HEK293T (cell line): ENCODE measurements around the gene ATP8B1.

Experiments
- CTCF ChIA-PET: fragments of 350-600 bp; formaldehyde crosslinking; extraction: SDS; loops from one replicate; lab custom pipeline; 2021; ENCODE audit warnings: antibody characterized with exemption, inconsistent platforms; lab: Yijun Ruan, JAX
- POLR2A ChIA-PET: fragments of 350-600 bp; formaldehyde crosslinking; extraction: SDS; loops from one replicate; lab custom pipeline; 2020; ENCODE audit warnings: antibody characterized with exemption, inconsistent platforms; lab: Yijun Ruan, JAX
- DNase-seq: peaks from one replicate; pipeline ENCODE4 v3.0.0; 2012; ENCODE audit warnings: mixed read lengths; ENCODE audit errors: extremely low spot score
- ARNT ChIP-seq: fragments of 450-650 bp; IDR thresholded peaks from 2 replicates; pipeline ENCODE4 v1.6.1; 2017; ENCODE audit warnings: mild to moderate bottlenecking
- BHLHE40 ChIP-seq: fragments of 450-650 bp; IDR thresholded peaks from 2 replicates; pipeline ENCODE4 v1.6.1; 2016; ENCODE audit warnings: mild to moderate bottlenecking, moderate library complexity, borderline replicate concordance
- CTBP1 ChIP-seq: fragments of 450-650 bp; IDR thresholded peaks from 2 replicates; pipeline ENCODE4 v1.6.1; 2016; ENCODE audit warnings: borderline replicate concordance
- ELF4 ChIP-seq: fragments of 450-650 bp; IDR thresholded peaks from 2 replicates; pipeline ENCODE4 v1.6.1; 2017; ENCODE audit warnings: antibody characterized with exemption
- FOXA1 ChIP-seq: fragments of 450-650 bp; IDR thresholded peaks from 2 replicates; pipeline ENCODE4 v1.6.1; 2016; ENCODE audit warnings: mild to moderate bottlenecking
- FOXK2 ChIP-seq: fragments of 450-650 bp; IDR thresholded peaks from 2 replicates; pipeline ENCODE4 v1.6.1; 2016; ENCODE audit warnings: mild to moderate bottlenecking
- FOXM1 ChIP-seq: fragments of 450-650 bp; IDR thresholded peaks from 2 replicates; pipeline ENCODE4 v1.6.1; 2017; ENCODE audit warnings: mild to moderate bottlenecking, borderline replicate concordance
- HDGF ChIP-seq: fragments of 450-650 bp; IDR thresholded peaks from 2 replicates; pipeline ENCODE4 v1.6.1; 2017; ENCODE audit warnings: antibody characterized with exemption, borderline replicate concordance
- L3MBTL2 ChIP-seq: fragments of 450-650 bp; conservative IDR thresholded peaks from 2 replicates; pipeline ENCODE4 v1.6.1; 2016; ENCODE audit warnings: mild to moderate bottlenecking
- LEF1 ChIP-seq: fragments of 450-650 bp; IDR thresholded peaks from 2 replicates; pipeline ENCODE4 v1.6.1; 2017; ENCODE audit warnings: mild to moderate bottlenecking, borderline replicate concordance
- NFRKB ChIP-seq: fragments of 450-650 bp; IDR thresholded peaks from 2 replicates; pipeline ENCODE4 v1.6.1; 2016; ENCODE audit warnings: mild to moderate bottlenecking, moderate library complexity
- SP1 ChIP-seq: fragments of 450-650 bp; IDR thresholded peaks from 2 replicates; pipeline ENCODE4 v1.6.1; 2017
- SUZ12 ChIP-seq: fragments of 450-650 bp; IDR thresholded peaks from 2 replicates; pipeline ENCODE4 v1.6.1; 2016; ENCODE audit warnings: mild to moderate bottlenecking
- TARDBP ChIP-seq: fragments of 450-650 bp; IDR thresholded peaks from 2 replicates; pipeline ENCODE4 v1.6.1; 2016
- ZNF384 ChIP-seq: fragments of 450-650 bp; IDR thresholded peaks from 2 replicates; pipeline ENCODE4 v1.6.1; 2016
- TF ChIP-seq, protein P1 (sequence below): fragments of 450-650 bp; IDR thresholded peaks from 2 replicates; pipeline ENCODE4 v1.6.1; 2016

The ATP8B1 gene

DNA sequence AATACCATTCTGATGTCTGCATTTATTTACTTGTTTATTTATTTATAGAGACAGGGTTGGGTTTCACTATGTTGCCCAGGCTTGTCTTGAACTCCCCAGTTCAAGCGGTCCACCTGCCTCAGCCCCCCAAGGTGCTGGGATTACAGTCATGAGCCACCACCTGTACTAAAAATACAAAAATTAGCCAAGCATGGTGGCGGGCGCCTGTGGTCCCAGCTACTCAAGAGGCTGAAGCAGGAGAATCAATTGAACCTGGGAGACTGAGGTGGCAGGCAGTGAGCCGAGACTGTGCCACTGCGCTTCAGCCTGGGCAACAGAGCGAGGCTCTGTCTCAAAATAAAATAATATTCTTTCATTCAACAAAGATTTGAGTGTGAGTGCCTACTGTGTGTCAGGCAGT, 2.0 kb upstream of the ATP8B1 start:
- TF ChIP-seq TARDBP (no peak), ARNT (no peak), BHLHE40 (no peak), SP1 (no peak), FOXK2 (no peak)
- TF ChIP-seq, protein P1, sequence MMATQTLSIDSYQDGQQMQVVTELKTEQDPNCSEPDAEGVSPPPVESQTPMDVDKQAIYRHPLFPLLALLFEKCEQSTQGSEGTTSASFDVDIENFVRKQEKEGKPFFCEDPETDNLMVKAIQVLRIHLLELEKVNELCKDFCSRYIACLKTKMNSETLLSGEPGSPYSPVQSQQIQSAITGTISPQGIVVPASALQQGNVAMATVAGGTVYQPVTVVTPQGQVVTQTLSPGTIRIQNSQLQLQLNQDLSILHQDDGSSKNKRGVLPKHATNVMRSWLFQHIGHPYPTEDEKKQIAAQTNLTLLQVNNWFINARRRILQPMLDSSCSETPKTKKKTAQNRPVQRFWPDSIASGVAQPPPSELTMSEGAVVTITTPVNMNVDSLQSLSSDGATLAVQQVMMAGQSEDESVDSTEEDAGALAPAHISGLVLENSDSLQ: no peak
- ChIA-PET POLR2A (no interaction called here), CTCF (no interaction called here)
- DNase-seq: no peak

DNA sequence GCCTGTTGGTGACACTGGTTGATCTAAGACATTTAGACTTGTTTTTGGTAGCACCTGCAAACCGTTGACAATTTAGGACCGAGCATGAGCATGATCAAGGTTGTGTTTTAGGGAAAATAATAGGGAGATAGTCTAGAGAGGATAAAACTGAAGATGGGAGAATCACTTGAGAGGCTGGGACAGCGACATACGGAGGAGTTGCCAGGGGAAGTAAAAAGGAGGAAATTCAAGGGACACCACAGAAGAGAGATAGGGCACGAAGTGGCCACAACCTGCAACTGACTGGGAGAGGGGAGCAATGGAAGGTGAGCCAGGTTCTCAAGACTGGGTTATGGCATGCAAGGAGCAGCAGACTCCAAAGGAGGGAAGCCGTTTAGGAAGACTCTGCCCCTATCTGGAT, 1.4 kb upstream of the ATP8B1 start:
- ChIA-PET CTCF (no interaction called here), POLR2A (no interaction called here)
- no peak for DNase-seq
- TF ChIP-seq L3MBTL2: no peak
- TF ChIP-seq LEF1: no peak
- TF ChIP-seq SP1: no peak
- no peak for TF ChIP-seq FOXM1
- no peak for TF ChIP-seq TARDBP
- TF ChIP-seq FOXA1: no peak
- TF ChIP-seq, protein P1: no peak
- TF ChIP-seq SUZ12: no peak
- TF ChIP-seq FOXK2: no peak
- no peak for TF ChIP-seq HDGF
- TF ChIP-seq ZNF384: no peak
- no peak for TF ChIP-seq CTBP1

DNA sequence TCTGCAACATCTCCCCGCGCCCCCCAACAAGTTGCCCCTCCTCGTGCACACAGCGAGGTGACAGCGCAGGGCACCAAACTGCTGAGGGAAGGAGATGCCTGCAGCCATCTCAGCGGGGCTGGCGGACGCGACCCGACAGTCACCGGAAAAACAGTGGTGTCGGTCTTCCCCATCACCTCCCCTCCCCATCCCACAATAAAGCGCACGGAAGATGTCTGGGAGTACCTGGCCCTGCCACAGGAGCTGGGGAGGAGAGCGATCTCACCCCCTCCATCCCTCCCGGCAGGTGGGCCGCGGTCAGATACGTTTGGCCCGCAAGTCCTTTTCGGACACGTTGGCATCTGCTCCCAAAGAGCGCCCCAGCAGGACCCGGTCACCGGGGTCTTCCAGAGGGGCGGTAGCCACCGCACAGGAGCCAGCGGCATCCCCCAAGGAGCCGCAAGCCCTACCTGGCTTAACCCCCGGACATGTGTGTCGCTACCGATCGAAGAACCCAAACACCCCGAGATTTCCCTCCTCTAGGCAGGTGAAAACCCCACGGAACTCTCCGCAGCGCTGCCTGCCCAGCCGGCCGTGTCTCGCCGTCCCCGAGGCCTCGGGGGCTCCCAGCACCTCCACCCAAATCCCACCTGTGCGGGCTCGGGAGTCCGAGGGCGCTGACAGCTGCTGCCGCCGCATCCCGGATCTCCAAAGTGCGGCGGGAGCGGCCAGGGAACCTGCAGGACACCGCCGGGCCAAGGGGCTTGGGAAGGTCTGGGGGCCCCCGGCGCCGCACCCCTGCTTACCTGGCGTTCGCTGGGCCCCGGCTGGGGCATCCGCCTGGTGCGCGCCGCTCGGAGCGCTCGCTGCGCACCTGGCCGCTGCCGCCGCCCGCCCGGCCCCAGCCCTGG, 657 bp downstream of the ATP8B1 start:
- ChIA-PET CTCF (no interaction called here), POLR2A (no interaction called here)
- DNase-seq: no peak
- TF ChIP-seq SP1 (no peak), SUZ12 (no peak), ZNF384 (no peak), FOXA1 (no peak), ARNT (no peak), ELF4 (no peak), FOXM1 (no peak), HDGF (no peak), CTBP1 (no peak), LEF1 (no peak), NFRKB (no peak), L3MBTL2 (no peak), FOXK2 (no peak)

DNA sequence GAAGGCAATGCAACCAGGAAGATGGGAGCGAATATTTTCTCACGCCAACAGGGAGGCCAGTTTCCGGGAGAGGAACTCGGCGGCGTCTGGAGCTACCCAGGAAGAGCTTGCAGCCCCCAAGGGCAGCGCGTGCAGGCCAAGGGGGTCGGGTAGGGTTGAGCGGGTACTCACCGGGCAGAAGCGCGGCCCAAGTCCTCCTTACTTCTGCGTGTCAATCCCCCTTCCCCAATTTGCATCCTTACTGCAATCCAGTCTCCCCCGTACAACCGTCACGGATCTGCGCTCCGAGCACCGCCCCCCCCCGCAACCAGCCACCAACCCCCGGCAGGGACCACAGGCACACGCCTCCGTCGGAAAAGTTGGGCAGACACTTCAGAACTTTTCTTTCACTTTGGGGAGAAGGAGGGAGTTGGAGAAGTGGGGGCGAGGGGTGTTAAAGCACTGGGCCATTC, 1.3 kb downstream of the ATP8B1 start:
- ChIA-PET CTCF (no interaction called here), POLR2A (no interaction called here)
- TF ChIP-seq CTBP1 (no peak), SP1 (no peak), TARDBP (no peak), HDGF (no peak), FOXM1 (no peak), NFRKB (no peak), FOXA1 (no peak), SUZ12 (no peak), FOXK2 (no peak), LEF1 (no peak), BHLHE40 (no peak), L3MBTL2 (no peak), ELF4 (no peak), ARNT (no peak), ZNF384 (no peak)
- TF ChIP-seq, protein P1: no peak
- no peak for DNase-seq

DNA sequence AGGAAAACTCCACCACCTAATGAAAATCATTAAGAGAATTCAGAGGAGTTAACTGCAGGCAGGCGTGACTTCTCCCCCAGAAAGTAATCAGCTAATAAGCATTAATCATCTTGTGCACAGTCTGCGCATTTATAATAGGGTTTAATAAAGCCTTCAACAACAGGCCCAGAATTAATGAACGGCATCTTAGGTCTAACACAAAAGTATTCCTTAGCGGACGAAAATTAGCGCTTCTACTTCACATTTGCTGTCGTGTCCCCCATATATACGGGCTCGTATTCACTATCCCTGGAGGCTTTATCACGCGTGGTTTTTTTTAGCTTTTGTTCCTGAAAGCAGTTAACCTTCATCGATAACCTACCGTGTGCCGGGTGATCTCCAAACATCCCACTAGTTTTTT, 1.8 kb downstream of the ATP8B1 start:
- ChIA-PET CTCF (no interaction called here), POLR2A (no interaction called here)
- no peak for DNase-seq
- TF ChIP-seq FOXK2 (no peak), CTBP1 (no peak), LEF1 (no peak), SP1 (no peak), ZNF384 (no peak)

DNA sequence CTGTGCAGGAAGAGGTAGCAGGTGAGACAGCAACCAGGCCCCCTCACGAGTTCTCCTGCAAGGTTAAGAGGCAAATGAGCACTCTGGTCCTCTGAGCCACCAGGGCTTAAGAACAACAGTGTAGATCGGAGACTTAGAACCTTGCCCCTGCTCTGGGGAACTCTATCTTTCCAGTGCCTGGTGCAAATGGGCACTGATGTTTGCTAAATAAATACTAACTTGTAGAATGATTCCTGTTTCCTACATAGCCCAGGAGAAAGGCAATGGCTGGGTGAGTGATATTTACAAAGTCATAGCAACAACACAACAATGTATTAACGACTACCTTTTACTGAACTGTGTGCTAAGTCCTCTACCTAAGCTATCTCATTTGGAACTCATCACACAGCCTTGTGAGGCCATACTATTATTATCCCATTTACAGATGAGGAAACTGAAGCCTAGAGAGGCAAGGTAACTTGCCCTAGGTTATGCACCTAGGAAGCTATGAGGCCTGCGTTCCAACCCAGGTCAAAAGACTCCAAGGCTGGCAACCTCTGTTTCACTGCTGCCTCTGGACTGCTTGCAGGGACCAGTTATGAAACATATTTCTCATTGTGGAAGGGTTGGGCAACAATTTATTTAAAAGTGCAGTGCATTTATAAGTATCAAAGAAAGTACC, 4.3 kb downstream of the ATP8B1 start:
- CTCF ChIA-PET: interaction anchor here (0.7 kb wide), 1 partner anchor 171 kb away, joined by 3 read pairs; no protein-coding TSS in a partner anchor
- POLR2A ChIA-PET: no interaction called here
- TF ChIP-seq L3MBTL2: no peak
- TF ChIP-seq FOXA1: no peak
- no peak for TF ChIP-seq ELF4
- no peak for TF ChIP-seq ZNF384
- no peak for TF ChIP-seq LEF1
- TF ChIP-seq HDGF: no peak
- TF ChIP-seq CTBP1: no peak
- TF ChIP-seq SUZ12: no peak
- no peak for TF ChIP-seq TARDBP
- TF ChIP-seq FOXM1: no peak
- TF ChIP-seq, protein P1: no peak
- no peak for TF ChIP-seq ARNT
- no peak for TF ChIP-seq FOXK2
- no peak for TF ChIP-seq NFRKB
- no peak for TF ChIP-seq BHLHE40
- no peak for TF ChIP-seq SP1
- no peak for DNase-seq
